DOHH2 (cell line): ENCODE results near the gene NUP205.

Experiments used
- H3F3A ChIP-seq: fragments of 200-600 bp; sonication (generic), shearing (Covaris generic); 2 replicates; pipeline ENCODE4 v1.6.0; 2016; ENCODE audit warnings: antibody characterized with exemption, mild to moderate bottlenecking; ENCODE audit not compliant: control insufficient read depth, insufficient read depth
- H3K27ac ChIP-seq: fragments of 200-600 bp; sonication (generic); 2 replicates; pipeline ENCODE4 v1.5.1; 2014; ENCODE audit warnings: low read depth, mild to moderate bottlenecking, low read length, moderate library complexity
- H3K27me3 ChIP-seq: fragments of 200-600 bp; sonication (generic); 2 replicates; pipeline ENCODE4 v1.6.1; 2014; ENCODE audit warnings: mild to moderate bottlenecking, low read length, mixed read lengths; ENCODE audit not compliant: control insufficient read depth
- H3K36me3 ChIP-seq: fragments of 200-600 bp; sonication (generic); 2 replicates; pipeline ENCODE4 v1.6.1; 2014; ENCODE audit warnings: mild to moderate bottlenecking, low read length, moderate library complexity, mixed read lengths; ENCODE audit not compliant: control insufficient read depth
- H3K4me1 ChIP-seq: fragments of 200-600 bp; sonication (generic); 2 replicates; pipeline ENCODE4 v1.6.1; 2014; ENCODE audit warnings: mild to moderate bottlenecking, low read length, mixed read lengths; ENCODE audit not compliant: control insufficient read depth
- H3K4me2 ChIP-seq: fragments of 200-600 bp; sonication (generic); 2 replicates; pipeline ENCODE4 v1.6.0; 2014; ENCODE audit warnings: mild to moderate bottlenecking, low read length, moderate library complexity
- H3K4me3 ChIP-seq: fragments of 200-600 bp; sonication (generic); 2 replicates; pipeline ENCODE4 v1.5.1; 2014; ENCODE audit warnings: mild to moderate bottlenecking, low read length, mixed read lengths
- H3K79me2 ChIP-seq: fragments of 200-600 bp; sonication (generic); 2 replicates; pipeline ENCODE4 v1.6.1; 2014; ENCODE audit warnings: mild to moderate bottlenecking, low read length, mixed read lengths; ENCODE audit not compliant: control insufficient read depth
- H3K9me2 ChIP-seq: fragments of 200-600 bp; sonication (generic); replicated peaks from 2 replicates; pipeline ENCODE4 v1.6.1; 2014; ENCODE audit warnings: mild to moderate bottlenecking, low read length, mixed read lengths; ENCODE audit not compliant: control insufficient read depth
- H3K9me3 ChIP-seq: fragments of 200-600 bp; sonication (generic); 2 replicates; pipeline ENCODE4 v1.6.1; 2014; ENCODE audit warnings: antibody characterized with exemption, low read length, mixed read lengths; ENCODE audit not compliant: control insufficient read depth, insufficient read depth
- H4K20me1 ChIP-seq: fragments of 200-600 bp; sonication (generic); 2 replicates; pipeline ENCODE4 v1.6.0; 2014; ENCODE audit warnings: low read depth, mild to moderate bottlenecking, antibody characterized with exemption, low read length, moderate library complexity; ENCODE audit not compliant: control insufficient read depth, insufficient read depth
- CTCF ChIP-seq: fragments of 200-600 bp; sonication (generic); IDR thresholded peaks from one replicate; pipeline ENCODE4 v1.5.1; 2014; ENCODE audit warnings: antibody characterized with exemption, mild to moderate bottlenecking, low read depth, low read length; ENCODE audit not compliant: poor library complexity, severe bottlenecking
- EZH2phosphoT487 ChIP-seq: fragments of 200-600 bp; sonication (generic); IDR thresholded peaks from 2 replicates; pipeline ENCODE4 v1.6.1; 2017; ENCODE audit warnings: borderline replicate concordance, mild to moderate bottlenecking, antibody characterized with exemption, low read length, moderate library complexity, mixed read lengths

The NUP205 gene

GRCh38 chr7:135514856-135515255 is 42.9 kb upstream of the NUP205 start:
- H3K27me3 ChIP-seq, result no peaks in the 10 kb centered on the region
- H3F3A ChIP-seq, result peaks cover 5% of the 10 kb centered on the region
- no peaks in the 10 kb centered on the region for H3K36me3 ChIP-seq
- no peaks in the 10 kb centered on the region for H3K9me3 ChIP-seq
- peaks cover 10% of the 10 kb centered on the region for H3K4me1 ChIP-seq
- H3K4me3 ChIP-seq, result no peak overlapping the region
- H3K79me2 ChIP-seq, result peaks cover under 1% of the 10 kb centered on the region
- H3K27ac ChIP-seq, result no peak overlapping the region
- no peak overlapping the region for H3K4me2 ChIP-seq
- no peak for TF ChIP-seq CTCF
- TF ChIP-seq EZH2phosphoT487, result no peak
- H4K20me1 ChIP-seq, result no peaks in the 10 kb centered on the region
- H3K9me2 ChIP-seq, result no peaks in the 10 kb centered on the region

GRCh38 chr7:135517060-135517459 is 40.7 kb upstream of the NUP205 start:
- Histone ChIP-seq H3K9me3 (no peaks in the 10 kb centered on the region), H3K4me2 (no peak overlapping the region), H3K9me2 (no peaks in the 10 kb centered on the region), H3K4me3 (no peak overlapping the region), H3K36me3 (no peaks in the 10 kb centered on the region), H4K20me1 (no peaks in the 10 kb centered on the region), H3K27me3 (no peaks in the 10 kb centered on the region), H3K79me2 (no peaks in the 10 kb centered on the region), H3F3A (no peaks in the 10 kb centered on the region), H3K4me1 (no peaks in the 10 kb centered on the region), H3K27ac (no peak overlapping the region)
- no peak for TF ChIP-seq EZH2phosphoT487
- TF ChIP-seq CTCF, result no peak

GRCh38 chr7:135518748-135519147 is 39.0 kb upstream of the NUP205 start:
- no peaks in the 10 kb centered on the region for H3K4me1 ChIP-seq
- H3K9me3 ChIP-seq, result no peaks in the 10 kb centered on the region
- H3K27ac ChIP-seq, result no peak overlapping the region
- H3K9me2 ChIP-seq, result no peaks in the 10 kb centered on the region
- no peak overlapping the region for H3K4me2 ChIP-seq
- no peaks in the 10 kb centered on the region for H3F3A ChIP-seq
- no peaks in the 10 kb centered on the region for H4K20me1 ChIP-seq
- no peaks in the 10 kb centered on the region for H3K27me3 ChIP-seq
- no peak overlapping the region for H3K4me3 ChIP-seq
- no peak for TF ChIP-seq CTCF
- no peak for TF ChIP-seq EZH2phosphoT487
- H3K79me2 ChIP-seq, result no peaks in the 10 kb centered on the region
- H3K36me3 ChIP-seq, result no peaks in the 10 kb centered on the region
